PFSK-1 (cell line): ENCODE measurements around the gene SAMD8.

Source experiments
- FOXP2 ChIP-seq: optimal IDR thresholded peaks from 2 replicates; pipeline ENCODE3; 2011; ENCODE audit warnings: borderline replicate concordance, control low read depth, inconsistent platforms; ENCODE audit not compliant: insufficient read depth; ENCODE audit errors: extremely low read length, extremely low read depth
- POLR2AphosphoS5 ChIP-seq: IDR thresholded peaks from 2 replicates; pipeline ENCODE4 v1.6.1; 2012; ENCODE audit warnings: low read depth, mild to moderate bottlenecking, control low read depth, low read length, moderate library complexity
- REST ChIP-seq, 2 experiments: IDR thresholded peaks; 2 replicates each; pipeline versions ENCODE4 v1.6.1 to v1.8.0; 2011 to 2012; ENCODE audit warnings: low read depth in 2 of 2, low read length in 2 of 2, control low read depth in 1 of 2, inconsistent platforms in 1 of 2, mild to moderate bottlenecking in 1 of 2, moderate library complexity in 1 of 2; ENCODE audit not compliant: insufficient read depth in 1 of 2
- SIN3A ChIP-seq: IDR thresholded peaks from 2 replicates; pipeline ENCODE4 v1.6.1; 2012; ENCODE audit warnings: mild to moderate bottlenecking, low read length, moderate library complexity, borderline replicate concordance; ENCODE audit not compliant: insufficient read depth
- TAF1 ChIP-seq: IDR thresholded peaks from 2 replicates; pipeline ENCODE4 v1.6.1; 2012; ENCODE audit warnings: low read length, control low read depth, borderline replicate concordance; ENCODE audit not compliant: insufficient read depth

The SAMD8 gene

GRCh38 chr10:75165684-75166622 lies 54.5 kb downstream of the SAMD8 start:
- TF ChIP-seq FOXP2 (no peak), SIN3A (no peak), REST (IDR thresholded peaks at IDR 0.05; ENCODE audit: insufficient read depth in 1 of 2, low read depth in 2 of 2, low read length in 2 of 2) (no peak), TAF1 (no peak)

GRCh38 chr10:75166623-75166972 lies 55.1 kb downstream of the SAMD8 start:
- TF ChIP-seq TAF1 (no peak), FOXP2 (no peak), SIN3A (no peak), REST (IDR thresholded peaks at IDR 0.05; ENCODE audit: insufficient read depth in 1 of 2, low read depth in 2 of 2, low read length in 2 of 2) (no peak), POLR2AphosphoS5 (no peak)

GRCh38 chr10:75168275-75168674 lies 56.8 kb downstream of the SAMD8 start:
- TF ChIP-seq REST (IDR thresholded peaks at IDR 0.05; ENCODE audit: insufficient read depth in 1 of 2, low read depth in 2 of 2, low read length in 2 of 2) (no peak), TAF1 (no peak), POLR2AphosphoS5 (no peak), SIN3A (no peak), FOXP2 (no peak)

GRCh38 chr10:75170215-75170614 lies 58.8 kb downstream of the SAMD8 start:
- TF ChIP-seq TAF1 (no peak), POLR2AphosphoS5 (no peak), SIN3A (no peak), FOXP2 (no peak), REST (IDR thresholded peaks at IDR 0.05; ENCODE audit: insufficient read depth in 1 of 2, low read depth in 2 of 2, low read length in 2 of 2) (no peak)

GRCh38 chr10:75175046-75175445 lies 63.6 kb downstream of the SAMD8 start:
- TF ChIP-seq POLR2AphosphoS5 (no peak), TAF1 (no peak), FOXP2 (no peak), SIN3A (no peak), REST (IDR thresholded peaks at IDR 0.05; ENCODE audit: insufficient read depth in 1 of 2, low read depth in 2 of 2, low read length in 2 of 2) (no peak)
